ENCODE data around the gene GPER1. TPM values are rescaled to one million over a fixed set of nuclear protein-coding genes. Genes with fewer than 3 reads are reported as not detected.

The GPER1 gene
- polyA plus RNA-seq, 2 of the 4 experiments (the other 2 are of a cell fraction), result 0.23 to 0.50 TPM

- ChIA-PET POLR2A (no interaction called here), CTCF (interaction anchor here (0.7 to 9.6 kb wide), 7 partner anchors 9 to 308 kb away, joined by 3 to 102 read pairs (median 4); partner anchors contain the start of gene GPER1)
- Histone ChIP-seq H3K4me3 (no peak overlapping the region), H3K27ac (no peak overlapping the region), H3K4me1 (no peaks in the 10 kb centered on the region), H3K4me2 (no peak overlapping the region), H3K9me3 (no peaks in the 10 kb centered on the region)
- FAIRE-seq (no peak), ATAC-seq (no peak), DNase-seq (ENCODE audit: low read depth in 1 of 2, low spot score in 1 of 2) (no peak)
- 97% methylated on average over 13 of the region's 13 CpGs for WGBS (ENCODE audit: missing lambda C conversion rate)
- TF ChIP-seq GATA3 (IDR thresholded peaks at IDR 0.05; ENCODE audit: borderline replicate concordance) (no peak), HOXB13 (CRISPR knock-in tag; IDR thresholded peaks at IDR 0.05; ENCODE audit: low read depth) (no peak), RFX5 (IDR thresholded peaks at IDR 0.05) (no peak), SMC3 (IDR thresholded peaks at IDR 0.05) (no peak), CBX8 (IDR thresholded peaks at IDR 0.05) (no peak), BCL3 (IDR thresholded peaks at IDR 0.05) (no peak), MAX (IDR thresholded peaks at IDR 0.05) (no peak), FOXS1 (CRISPR knock-in tag; IDR thresholded peaks at IDR 0.05) (no peak), MAZ (IDR thresholded peaks at IDR 0.05; ENCODE audit: borderline replicate concordance, low read depth, low read length) (no peak), ZFP36 (IDR thresholded peaks at IDR 0.05; ENCODE audit: borderline replicate concordance, partially characterized antibody) (no peak), RAD21 (conservative IDR thresholded peaks at IDR 0.05 in 1 of 2, IDR thresholded peaks at IDR 0.05 in 1 of 2) (no peak), NPAS2 (CRISPR knock-in tag; IDR thresholded peaks at IDR 0.05; ENCODE audit: borderline replicate concordance) (no peak), JUNB (IDR thresholded peaks at IDR 0.05) (no peak), HDAC2 (IDR thresholded peaks at IDR 0.05) (no peak), FOSL2 (IDR thresholded peaks at IDR 0.05) (no peak), FOSL2 (CRISPR knock-in tag; IDR thresholded peaks at IDR 0.05) (no peak), CHD2 (IDR thresholded peaks at IDR 0.05; ENCODE audit: low read length, partially characterized antibody) (no peak), TP53 (CRISPR knock-in tag; IDR thresholded peaks at IDR 0.05) (no peak)
- TF ChIP-seq, protein P1, sequence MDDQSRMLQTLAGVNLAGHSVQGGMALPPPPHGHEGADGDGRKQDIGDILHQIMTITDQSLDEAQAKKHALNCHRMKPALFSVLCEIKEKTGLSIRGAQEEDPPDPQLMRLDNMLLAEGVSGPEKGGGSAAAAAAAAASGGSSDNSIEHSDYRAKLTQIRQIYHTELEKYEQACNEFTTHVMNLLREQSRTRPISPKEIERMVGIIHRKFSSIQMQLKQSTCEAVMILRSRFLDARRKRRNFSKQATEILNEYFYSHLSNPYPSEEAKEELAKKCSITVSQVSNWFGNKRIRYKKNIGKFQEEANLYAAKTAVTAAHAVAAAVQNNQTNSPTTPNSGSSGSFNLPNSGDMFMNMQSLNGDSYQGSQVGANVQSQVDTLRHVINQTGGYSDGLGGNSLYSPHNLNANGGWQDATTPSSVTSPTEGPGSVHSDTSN (IDR thresholded peaks at IDR 0.05), result no peak
These were observed 16.7 kb downstream of the GPER1 start for GRCh38 chr7:1104516-1105179.

- TF ChIP-seq CEBPB (IDR thresholded peaks at IDR 0.05) (no peak), CBX8 (IDR thresholded peaks at IDR 0.05) (no peak), EHF (CRISPR knock-in tag; IDR thresholded peaks at IDR 0.05) (no peak), KDM5A (IDR thresholded peaks at IDR 0.05) (no peak)
- no peak for ATAC-seq
- Histone ChIP-seq H3K4me3 (no peak overlapping the region), H3K9me3 (no peaks in the 10 kb centered on the region), H3K4me1 (no peaks in the 10 kb centered on the region), H3K27ac (no peak overlapping the region), H3K4me2 (no peak overlapping the region)
- DNase-seq (ENCODE audit: low read depth in 1 of 2, low spot score in 1 of 2), result no peak
- POLR2A ChIA-PET, result no interaction called here
- CTCF ChIA-PET, result interaction anchor here (0.7 to 9.6 kb wide), 5 partner anchors 10 to 71 kb away, joined by 3 to 102 read pairs (median 9); partner anchors contain the start of gene GPER1
- 91% methylated on average over 11 of the region's 11 CpGs for WGBS (ENCODE audit: missing lambda C conversion rate)
- FAIRE-seq, result no peak
These were observed 17.3 kb downstream of the GPER1 start for GRCh38 chr7:1105189-1105588.

GRCh38 chr7:1106063-1106792, 18.3 kb downstream of the GPER1 start:
- ChIA-PET POLR2A (no interaction called here), CTCF (interaction anchor here (0.9 to 9.6 kb wide), 8 partner anchors 11 to 198 kb away, joined by 3 to 102 read pairs (median 3); partner anchors contain the start of gene GPER1)
- Histone ChIP-seq H3K9me3 (no peaks in the 10 kb centered on the region), H3K4me3 (no peak overlapping the region), H3K4me2 (no peak overlapping the region), H3K27ac (no peak overlapping the region), H3K4me1 (no peaks in the 10 kb centered on the region)
- FAIRE-seq (no peak), DNase-seq (ENCODE audit: low read depth in 1 of 2, low spot score in 1 of 2) (no peak), ATAC-seq (no peak)
- TF ChIP-seq EHF (CRISPR knock-in tag; IDR thresholded peaks at IDR 0.05) (no peak), CHD2 (IDR thresholded peaks at IDR 0.05; ENCODE audit: low read length, partially characterized antibody) (no peak), PHF8 (IDR thresholded peaks at IDR 0.05; ENCODE audit: borderline replicate concordance, low read depth) (no peak), HEYL (CRISPR knock-in tag; IDR thresholded peaks at IDR 0.05) (no peak), CHD4 (IDR thresholded peaks at IDR 0.05; ENCODE audit: borderline replicate concordance) (no peak), RAD21 (conservative IDR thresholded peaks at IDR 0.05 in 1 of 2, IDR thresholded peaks at IDR 0.05 in 1 of 2) (no peak), SREBF2 (IDR thresholded peaks at IDR 0.05) (no peak)
- TF ChIP-seq, protein P1 (IDR thresholded peaks at IDR 0.05), result no peak
- whole genome bisulfite sequencing (ENCODE audit: missing lambda C conversion rate), result 92% methylated on average over 27 of the region's 27 CpGs

Data from A549 (cell line).